A549 treated with dexamethasone at 1 μM for 4 hours (cell line): ENCODE results near the gene CD79A. TPM values are rescaled to one million over a fixed set of nuclear protein-coding genes. Genes with fewer than 3 reads are reported as not detected.

Source experiments
- total RNA-seq: library from RNA; stranded (reverse); fragments of 200-300 nt; extraction: Qiagen RNA extraction; gene quantifications from 5 replicates; pipeline ENCODE4 v1.2.3, GENCODE V29; 2022

Gene CD79A
- 0.92 to 1.2 TPM (median 1.0 TPM) in 5 replicates for total RNA-seq

DNA sequence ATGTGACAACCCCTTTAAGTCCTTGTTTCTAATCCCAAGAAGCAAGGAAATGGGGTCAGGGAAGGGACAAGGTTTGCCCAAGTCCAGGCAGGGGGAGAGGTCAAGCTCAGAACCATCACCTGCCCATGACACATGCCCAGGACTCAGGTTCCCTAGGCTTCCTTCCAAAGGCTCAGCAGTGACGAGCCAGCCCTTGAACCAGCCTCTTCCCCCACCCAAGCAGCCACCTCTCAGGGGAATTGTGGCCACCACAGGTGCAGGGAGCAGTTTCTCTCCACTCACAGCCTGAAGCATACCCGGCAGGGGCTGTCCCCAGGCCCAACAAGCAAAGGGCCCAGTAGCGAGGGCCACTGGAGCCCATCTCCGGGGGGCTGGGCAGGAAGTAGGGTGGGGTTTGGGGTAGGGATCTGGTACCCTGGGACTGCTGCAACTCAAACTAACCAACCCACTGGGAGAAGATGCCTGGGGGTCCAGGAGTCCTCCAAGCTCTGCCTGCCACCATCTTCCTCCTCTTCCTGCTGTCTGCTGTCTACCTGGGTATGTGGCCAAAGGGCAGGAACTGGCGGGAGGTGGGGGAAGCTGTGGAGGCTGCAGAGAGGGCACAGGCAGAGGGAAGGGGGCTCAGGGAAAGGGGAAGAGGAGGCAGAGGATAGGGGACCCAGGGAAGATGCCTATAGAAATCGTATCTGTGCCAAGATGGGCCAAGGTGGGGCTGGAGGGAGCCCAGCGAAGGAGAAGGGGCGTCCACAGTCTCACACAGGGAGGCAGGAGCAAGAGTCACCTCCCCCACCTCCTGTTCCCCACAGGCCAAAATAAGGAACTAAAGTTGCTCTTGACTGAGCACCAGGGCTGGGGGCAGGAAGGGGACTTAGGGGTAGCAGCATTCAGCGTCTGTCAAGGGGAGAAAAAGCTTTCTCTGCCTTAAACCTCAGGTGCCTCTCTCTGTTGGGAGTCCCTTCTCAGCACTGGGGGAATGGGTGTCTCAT lies at the start of gene CD79A:
Gene CD79A, plus strand, starts transcription at position 433 of the 986 bp plus-strand sequence. Its CDS starts 26 bp downstream, at position 459.

DNA sequence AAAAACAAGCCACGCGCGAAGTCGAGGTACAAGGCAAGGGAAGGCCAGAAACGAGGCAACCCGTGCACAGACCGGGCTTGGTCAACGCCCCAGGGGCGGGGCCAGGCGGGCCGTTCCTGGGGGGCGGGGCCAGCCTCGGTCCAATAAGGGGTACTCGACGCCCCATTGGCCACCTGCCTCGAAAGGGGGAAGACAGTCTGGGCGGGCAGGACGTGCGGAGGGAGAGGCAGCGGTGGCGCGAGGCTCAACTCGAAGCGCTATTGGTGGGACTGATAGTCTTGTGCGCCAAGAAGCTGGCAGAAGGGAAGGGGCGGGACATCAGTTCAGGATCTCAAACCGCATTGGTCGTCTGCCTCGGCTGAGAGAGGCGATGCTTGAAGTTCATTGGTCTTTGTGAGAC lies 32.5 kb upstream of the CD79A start, which contains the start of gene LYPD4:
Gene LYPD4, minus strand, starts transcription at position 83 of the 400 bp plus-strand sequence. CDS start 5,398 bp downstream, outside the sequence.

DNA sequence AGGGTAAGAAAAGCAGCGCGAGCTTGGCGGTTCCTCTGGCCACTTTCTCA lies 32.3 kb upstream of the CD79A start, which contains the start of gene DMRTC2:
Gene DMRTC2, plus strand, starts transcription at position 42 of the 50 bp plus-strand sequence. CDS start 2,387 bp downstream, outside the sequence.

DNA sequence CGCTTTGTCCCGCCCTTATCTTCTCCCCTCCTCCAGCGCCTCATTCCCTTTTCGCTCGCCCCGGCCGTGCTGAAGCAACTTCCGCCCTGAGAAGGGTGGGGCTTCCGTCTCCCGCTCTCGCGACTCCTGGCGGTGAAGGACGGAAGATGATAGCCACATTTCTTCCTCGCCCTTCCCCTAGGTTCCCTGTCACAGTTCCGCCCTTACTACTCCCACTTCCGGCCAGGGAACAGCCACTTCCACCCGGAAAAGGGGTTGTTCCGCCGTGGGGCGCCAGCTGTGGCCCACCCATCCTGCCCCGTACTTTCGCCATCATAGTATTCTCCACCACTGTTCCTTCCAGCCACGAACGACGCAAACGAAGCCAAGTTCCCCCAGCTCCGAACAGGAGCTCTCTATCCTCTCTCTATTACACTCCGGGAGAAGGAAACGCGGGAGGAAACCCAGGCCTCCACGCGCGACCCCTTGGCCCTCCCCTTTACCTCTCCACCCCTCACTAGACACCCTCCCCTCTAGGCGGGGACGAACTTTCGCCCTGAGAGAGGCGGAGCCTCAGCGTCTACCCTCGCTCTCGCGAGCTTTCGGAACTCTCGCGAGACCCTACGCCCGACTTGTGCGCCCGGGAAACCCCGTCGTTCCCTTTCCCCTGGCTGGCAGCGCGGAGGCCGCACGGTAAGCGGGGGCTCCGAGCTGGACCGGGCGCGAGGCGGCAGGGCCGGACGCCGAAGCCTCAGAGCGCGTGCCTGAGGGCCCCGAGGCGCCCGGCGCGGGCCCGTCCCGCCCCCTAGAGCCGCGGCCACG lies 17.3 kb upstream of the CD79A start, which contains the start of gene RPS19:
Gene RPS19, plus strand, starts transcription at position 638 of the 801 bp plus-strand sequence. CDS start 520 bp downstream, outside the sequence.

DNA sequence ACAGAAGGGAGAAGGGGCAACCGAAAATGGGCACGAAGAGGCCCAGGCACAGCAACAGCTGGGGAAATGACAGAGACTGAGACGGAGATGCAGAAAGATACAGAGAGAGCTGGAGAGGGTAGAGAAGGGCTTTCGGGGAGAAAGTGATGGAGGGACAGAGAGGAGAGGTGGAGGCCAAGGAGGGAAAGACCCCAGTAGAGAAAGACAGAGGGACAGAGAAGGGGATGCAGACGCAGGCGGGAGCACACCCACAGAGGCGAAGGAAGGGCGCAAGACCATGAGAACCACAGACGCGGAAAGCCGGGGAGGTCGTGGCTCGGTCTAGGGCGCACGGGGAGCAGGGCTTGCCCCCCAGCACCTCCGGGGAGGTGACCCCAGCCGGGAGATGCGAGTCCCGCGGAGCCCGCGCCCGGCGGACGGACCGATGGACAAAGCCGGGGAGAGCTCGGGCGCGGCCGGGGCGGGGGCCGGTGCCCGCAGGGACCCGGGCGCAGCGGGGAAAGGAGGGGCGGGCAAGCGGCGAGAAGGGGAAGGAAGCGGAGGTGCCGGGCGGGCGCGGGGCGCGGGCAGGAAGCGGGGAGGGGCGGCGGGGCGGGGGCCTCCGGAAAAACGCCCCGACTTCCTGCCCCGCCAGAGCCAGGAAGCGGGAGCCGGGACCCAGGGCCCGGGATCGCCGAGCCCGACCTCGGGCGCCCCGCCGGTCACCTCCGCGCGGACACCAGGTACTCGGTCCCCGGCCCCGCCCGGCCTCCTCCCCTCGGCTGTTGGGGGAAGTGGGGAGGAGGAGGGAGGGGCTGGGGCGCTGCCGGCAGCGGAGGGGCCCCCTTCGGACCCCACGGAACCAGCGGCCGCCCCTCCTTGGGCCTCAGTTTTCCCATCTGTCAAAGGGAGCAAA lies 5.7 kb downstream of the CD79A start, which contains the start of gene ARHGEF1:
Gene ARHGEF1, plus strand, starts transcription at position 617 of the 895 bp plus-strand sequence. CDS start 4,899 bp downstream, outside the sequence.

DNA sequence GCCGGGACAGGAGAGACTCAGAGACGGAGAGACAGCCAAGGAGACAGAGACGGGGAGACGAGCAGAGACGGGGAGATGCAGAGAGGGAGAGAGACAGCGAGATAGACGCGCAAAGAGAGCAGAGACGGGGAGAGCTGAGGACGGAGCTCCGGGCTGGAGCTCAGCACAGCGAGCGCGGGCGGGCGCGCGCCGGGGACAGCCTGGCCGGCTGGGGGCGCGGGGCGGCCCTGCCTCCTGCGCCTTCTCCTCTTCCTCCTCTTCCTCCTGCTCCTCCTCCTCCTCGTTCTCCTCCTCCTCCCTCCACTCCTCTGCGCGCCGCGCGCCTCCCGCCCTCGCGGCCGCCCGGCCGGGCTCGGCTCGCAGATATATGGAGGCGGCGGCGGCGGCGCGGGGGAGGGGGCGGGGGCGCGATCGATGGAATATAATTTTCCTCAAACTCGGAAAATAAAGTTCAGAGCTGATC lies 51.2 kb downstream of the CD79A start, which contains the start of gene ERFL:
Gene ERFL, minus strand, starts transcription at position 229 of the 463 bp plus-strand sequence. CDS start 15,530 bp downstream, outside the sequence.

Other genes with a start within 250 kb of the CD79A start
- 0.04 to 0.12 TPM (median 0.09 TPM) in 4 of 5 replicates, not detected in the other for gene CEACAM7, start 189.0 kb upstream of the CD79A start, total RNA-seq
- 1.5 to 1.9 TPM (median 1.6 TPM) in 5 replicates for gene CEACAM5, start 168.7 kb upstream of the CD79A start, total RNA-seq
- 14.6 to 24.6 TPM (median 18.9 TPM) in 5 replicates for gene CEACAM6, start 121.7 kb upstream of the CD79A start, total RNA-seq
- not detected in 5 replicates for gene CEACAM3, start 80.7 kb upstream of the CD79A start, total RNA-seq
- gene LYPD4, start 32.6 kb upstream of the CD79A start, total RNA-seq: not detected in 5 replicates
- not detected in 5 replicates for gene DMRTC2, start 32.2 kb upstream of the CD79A start, total RNA-seq
- 7,258 to 11,211 TPM (median 7,692 TPM) in 5 replicates for gene RPS19, start 17.0 kb upstream of the CD79A start, total RNA-seq
- 73.8 to 121 TPM (median 110 TPM) in 5 replicates for gene ARHGEF1, start 5.9 kb downstream of the CD79A start, total RNA-seq
- gene ERFL, start 51.2 kb downstream of the CD79A start, total RNA-seq: 0.21 to 0.37 TPM (median 0.30 TPM) in 5 replicates
- 176 to 234 TPM (median 210 TPM) in 5 replicates for gene RABAC1, start 82.0 kb downstream of the CD79A start, total RNA-seq
- 2.9 to 5.9 TPM (median 4.7 TPM) in 5 replicates for gene ATP1A3, start 117.0 kb downstream of the CD79A start, total RNA-seq
- gene GRIK5, start 192.9 kb downstream of the CD79A start, total RNA-seq: 0.21 to 0.85 TPM (median 0.43 TPM) in 5 replicates
- 27.5 to 39.1 TPM (median 36.6 TPM) in 5 replicates for gene ZNF574, start 198.9 kb downstream of the CD79A start, total RNA-seq